NCI-H1436 (cell line): Measurements from ENCODE around the gene USP34.
"Not testable (repeated sequence)": the region's sequence is repeated elsewhere in the genome, so short reads cannot be mapped to it uniquely, and the experiment has no call there.

Source experiments
- DNase-seq: peaks from one replicate; lab custom pipeline; 2025; lab: John Stamatoyannopoulos, UW

USP34 gene

GRCh38 chr2:61247204-61247812, 223.6 kb downstream of the USP34 start:
- DNase-seq, result no peak

- DNase-seq, result no peak
Measured at GRCh38 chr2:61244694-61245093, 226.2 kb downstream of the USP34 start.

- DNase-seq, result no peak
Measured at GRCh38 chr2:61241266-61241665, 229.6 kb downstream of the USP34 start.

- no peak for DNase-seq
Measured at GRCh38 chr2:61238219-61239012, 232.5 kb downstream of the USP34 start.

GRCh38 chr2:61235716-61236115, 235.2 kb downstream of the USP34 start:
- no peak for DNase-seq

GRCh38 chr2:61233581-61233980, 237.3 kb downstream of the USP34 start:
- DNase-seq, result no peak

GRCh38 chr2:61229936-61230335, 241.0 kb downstream of the USP34 start:
- DNase-seq, result no peak

DNA sequence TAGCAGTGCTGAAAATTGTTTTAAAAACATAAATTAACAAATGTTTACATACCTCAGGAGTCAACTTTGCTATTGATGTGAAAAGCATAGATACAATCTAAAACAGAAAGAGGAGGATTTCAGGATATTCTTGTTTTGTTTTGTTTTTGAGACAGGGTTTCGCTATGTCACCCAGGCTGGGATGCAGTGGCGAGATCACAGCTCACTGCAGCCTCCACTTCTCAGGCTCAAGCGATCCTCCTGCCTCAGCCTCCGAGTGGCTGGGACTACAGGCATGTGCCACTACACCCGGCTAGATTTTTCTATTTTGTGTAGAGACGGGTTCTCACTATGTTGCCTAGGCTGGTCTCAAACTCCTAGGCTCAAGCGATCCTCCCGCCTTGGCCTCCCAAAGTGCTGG, 248.3 kb downstream of the USP34 start:
- DNase-seq, result no peak

DNA sequence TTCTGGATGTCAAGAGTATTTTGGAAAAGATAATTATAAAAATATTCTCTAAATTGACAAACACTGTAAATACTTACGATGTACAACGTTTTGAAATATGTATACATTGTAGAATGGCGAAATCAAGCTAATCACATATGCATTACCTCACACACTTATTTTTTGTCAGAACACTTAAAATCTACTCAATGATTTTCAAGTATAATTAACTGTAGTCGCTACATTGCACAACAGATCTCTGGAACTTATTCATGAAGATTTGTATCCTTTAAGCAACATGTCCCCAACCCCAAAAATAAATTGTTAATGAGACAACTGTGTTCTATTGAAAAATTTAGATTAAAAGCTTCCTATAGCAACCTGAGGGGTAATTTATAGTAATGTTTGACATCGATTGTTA, 249.1 kb downstream of the USP34 start:
- DNase-seq, result no peak

GRCh38 chr2:61220768-61221167, 250.1 kb downstream of the USP34 start:
- no peak for DNase-seq

DNA sequence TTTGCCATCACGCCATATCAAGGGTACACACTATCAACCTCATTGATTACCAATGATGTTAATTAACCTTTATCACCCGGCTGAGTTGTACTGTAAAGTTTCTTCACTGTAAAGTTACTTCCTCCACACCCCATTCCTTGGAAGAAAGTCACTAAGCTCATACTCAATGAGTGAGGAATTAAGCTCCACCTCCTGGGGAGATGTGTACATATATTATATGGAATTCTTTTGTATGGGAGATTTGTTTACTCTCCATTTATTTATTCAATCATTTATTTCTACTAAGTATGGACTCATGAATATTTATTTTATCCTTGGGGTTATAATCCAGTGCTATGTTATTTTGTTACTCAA, 252.1 kb downstream of the USP34 start:
- DNase-seq, result no peak

DNA sequence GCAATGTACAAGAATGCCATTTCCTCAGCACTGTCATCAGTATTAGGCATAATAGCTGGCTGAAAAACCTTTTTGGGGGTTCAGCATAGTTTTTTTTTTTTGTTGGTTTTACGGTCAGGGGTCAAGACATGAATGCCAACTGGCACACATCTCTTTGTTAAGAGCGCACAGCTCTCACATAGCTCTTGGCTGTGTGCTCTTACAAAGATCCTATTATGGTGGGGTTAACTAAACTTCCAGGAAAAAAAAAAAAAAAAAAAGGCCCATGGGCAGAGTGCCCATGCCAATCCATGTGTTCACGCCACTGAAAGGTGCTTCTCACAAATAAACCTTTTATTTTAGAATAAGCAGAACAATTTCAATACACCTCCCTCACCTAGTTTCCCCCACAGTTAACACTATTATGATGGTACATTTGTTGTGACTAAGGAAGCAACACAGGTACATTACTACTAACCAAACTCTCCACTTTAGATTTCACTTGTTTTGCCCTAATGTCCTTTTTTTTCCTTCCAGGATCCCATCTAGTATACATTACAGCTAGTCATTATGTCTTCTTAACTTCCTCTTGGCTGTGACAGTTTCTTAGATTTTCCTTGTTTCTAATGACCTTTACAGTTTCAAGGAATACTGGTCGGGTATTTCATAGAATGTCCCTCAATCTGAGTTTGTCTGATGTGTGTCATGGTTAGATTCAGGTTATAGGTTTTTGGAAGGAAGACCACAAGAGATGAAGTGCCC, 252.6 kb downstream of the USP34 start:
- DNase-seq, result no peak

- DNase-seq, result no peak
Measured at GRCh38 chr2:61214171-61214570, 256.7 kb downstream of the USP34 start.

GRCh38 chr2:61210332-61210981, 260.4 kb downstream of the USP34 start:
- no peak for DNase-seq

- no peak for DNase-seq
Measured at GRCh38 chr2:61205132-61205531, 265.8 kb downstream of the USP34 start.

- no peak for DNase-seq
Measured at GRCh38 chr2:61196671-61197070, 274.2 kb downstream of the USP34 start.

GRCh38 chr2:61194646-61195045, 276.2 kb downstream of the USP34 start:
- DNase-seq, result not testable (repeated sequence)

- DNase-seq, result no peak
Measured at GRCh38 chr2:61193670-61194561, 277.0 kb downstream of the USP34 start.

- DNase-seq, result no peak
Measured at GRCh38 chr2:61187085-61187484, 283.8 kb downstream of the USP34 start.

DNA sequence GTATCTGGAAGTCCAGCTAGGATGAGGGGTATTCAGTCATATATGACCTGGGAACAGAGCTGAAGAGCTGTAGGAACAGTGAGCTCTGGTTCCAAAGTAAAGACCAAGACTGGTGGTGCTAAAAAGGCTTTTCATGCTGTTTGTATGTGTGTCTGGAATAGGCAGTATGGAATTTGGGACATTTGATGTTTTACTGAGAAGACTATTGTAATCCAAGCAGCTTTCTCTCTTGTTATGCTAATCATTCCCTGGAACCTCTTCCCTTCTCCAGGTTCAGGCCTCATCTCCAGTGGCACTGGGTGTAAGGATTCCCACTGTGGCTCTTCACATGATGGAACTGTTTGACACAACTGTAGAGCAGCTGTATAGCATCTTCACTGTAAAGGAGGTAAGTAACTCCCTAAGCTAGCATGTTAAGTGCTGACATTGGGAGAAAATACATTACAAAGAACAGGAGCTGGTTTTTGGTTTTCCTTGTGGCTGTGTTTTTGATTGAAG, 285.6 kb downstream of the USP34 start:
- DNase-seq, result no peak

DNA sequence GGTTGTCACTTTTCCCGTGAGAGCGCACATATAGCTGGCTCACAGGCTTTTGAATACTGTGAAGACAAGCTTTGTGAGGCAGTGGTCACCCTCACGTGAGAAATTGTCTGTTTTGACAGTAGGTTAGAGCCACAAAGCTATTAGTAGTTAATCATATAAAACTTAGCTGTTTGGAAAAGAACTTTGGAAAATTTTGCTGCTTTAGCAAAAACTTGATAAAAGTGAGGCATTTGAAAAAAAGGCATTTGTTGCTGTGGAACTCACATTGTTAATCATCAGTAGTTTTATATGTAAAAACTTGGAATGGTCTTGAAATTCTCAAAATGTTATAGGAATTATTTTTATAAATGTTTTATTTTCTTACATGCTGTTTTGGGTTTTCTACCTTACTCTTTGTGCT, 286.6 kb downstream of the USP34 start:
- no peak for DNase-seq
